Ectodermal cell (in vitro differentiated cells): ENCODE data around the gene PRKACB.
"Not testable (repeated sequence)": the region's sequence is repeated elsewhere in the genome, so short reads cannot be mapped to it uniquely, and the experiment has no call there.

Experiments
- H3K27ac ChIP-seq: 2 replicates; pipeline ENCODE4 v1.7.0; 2013; ENCODE audit warnings: mild to moderate bottlenecking, low read depth, low read length; ENCODE audit not compliant: insufficient read depth, poor library complexity, severe bottlenecking
- H3K27me3 ChIP-seq: 2 replicates; pipeline ENCODE4 v1.7.0; 2013; ENCODE audit warnings: mild to moderate bottlenecking, low read length; ENCODE audit not compliant: insufficient read depth, control insufficient read depth, poor library complexity, severe bottlenecking
- H3K36me3 ChIP-seq: one replicate; pipeline ENCODE4 v1.7.0; 2013; ENCODE audit warnings: low read length; ENCODE audit not compliant: control insufficient read depth, insufficient read depth
- H3K4me1 ChIP-seq: one replicate; pipeline ENCODE4 v1.7.0; 2013; ENCODE audit warnings: low read length; ENCODE audit not compliant: control insufficient read depth, insufficient read depth
- H3K4me3 ChIP-seq: 2 replicates; pipeline ENCODE4 v1.7.0; 2013; ENCODE audit warnings: low read depth, low read length, control low read depth; ENCODE audit not compliant: insufficient read depth
- H3K9me3 ChIP-seq: 2 replicates; pipeline ENCODE4 v1.7.0; 2013; ENCODE audit warnings: mild to moderate bottlenecking, low read length, moderate library complexity; ENCODE audit not compliant: control insufficient read depth
- WGBS, 2 experiments: methylation state at CpG; one replicate each; pipeline ENCODE4 v1.1.7; 2013; ENCODE audit warnings: missing lambda C conversion rate in 2 of 2; 5-methylcytosine and 5-hydroxymethylcytosine counted together

Gene PRKACB

DNA sequence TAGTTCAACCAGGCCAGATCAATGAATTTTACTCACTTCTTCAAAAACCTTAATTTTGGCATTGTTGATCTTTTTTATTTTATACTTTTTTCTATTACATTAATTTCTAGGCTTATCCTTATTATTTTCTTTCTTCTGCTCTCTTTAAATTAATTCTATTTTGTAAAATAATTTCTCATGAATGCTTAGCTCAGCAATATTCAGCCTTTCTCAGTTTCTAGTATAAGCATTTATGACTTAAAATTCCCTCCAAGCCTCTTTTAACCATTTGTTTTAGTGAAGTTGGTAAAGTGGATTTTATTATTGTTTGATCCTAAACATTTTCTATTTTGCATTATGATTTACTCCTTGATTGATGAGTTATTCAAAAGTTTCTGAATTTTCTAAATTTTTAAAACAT is 136.8 kb downstream of the PRKACB start:
- Histone ChIP-seq H3K9me3 (no peaks in the 10 kb centered on the region), H3K27me3 (no peaks in the 10 kb centered on the region), H3K36me3 (no peaks in the 10 kb centered on the region), H3K4me3 (no peak overlapping the region), H3K4me1 (no peaks in the 10 kb centered on the region), H3K27ac (no peak overlapping the region)

DNA sequence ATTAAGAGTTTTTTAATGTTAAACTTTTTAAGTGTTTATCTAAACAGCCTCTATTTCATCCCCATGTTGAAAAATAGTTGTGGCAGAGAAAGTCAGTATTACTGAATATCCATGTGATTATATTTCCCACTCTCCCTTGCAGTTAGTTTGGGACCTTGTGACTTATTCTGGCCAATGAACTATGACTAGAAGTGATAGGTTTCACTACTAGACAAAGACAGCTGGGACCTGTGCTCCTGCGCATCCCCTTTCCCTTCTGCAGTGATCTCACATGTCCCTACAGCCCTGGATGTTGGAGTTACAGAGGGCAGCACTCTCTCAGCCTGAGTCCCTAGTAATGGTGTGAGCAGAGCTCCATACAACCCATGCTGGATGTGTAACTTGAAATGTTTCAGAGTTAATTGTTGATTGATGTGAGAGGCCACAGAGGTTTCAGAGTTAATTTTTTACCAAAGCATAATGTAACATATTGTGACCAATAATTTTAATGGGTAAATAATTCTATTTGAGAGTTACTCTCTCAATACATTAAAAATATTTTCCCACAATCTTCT is 138.8 kb downstream of the PRKACB start:
- Histone ChIP-seq H3K9me3 (no peaks in the 10 kb centered on the region), H3K4me3 (no peak overlapping the region), H3K27me3 (no peaks in the 10 kb centered on the region), H3K27ac (no peak overlapping the region), H3K4me1 (no peaks in the 10 kb centered on the region), H3K36me3 (no peaks in the 10 kb centered on the region)
- 100% methylated on average over 1 of the region's 1 CpG for WGBS, 2 experiments

- no peaks in the 10 kb centered on the region for H3K4me1 ChIP-seq
- no peaks in the 10 kb centered on the region for H3K27me3 ChIP-seq
- no peak overlapping the region for H3K4me3 ChIP-seq
- 85 to 100% methylated on average over 1 of the region's 1 CpG for WGBS, 2 experiments
- H3K27ac ChIP-seq: no peak overlapping the region
- no peaks in the 10 kb centered on the region for H3K36me3 ChIP-seq
- H3K9me3 ChIP-seq: no peaks in the 10 kb centered on the region
Measured at GRCh38 chr1:84283381-84283780, 139.3 kb downstream of the PRKACB start.

GRCh38 chr1:84286071-84286470 is 142.0 kb downstream of the PRKACB start:
- Histone ChIP-seq H3K27me3 (no peaks in the 10 kb centered on the region), H3K4me3 (no peak overlapping the region), H3K27ac (no peak overlapping the region), H3K4me1 (no peaks in the 10 kb centered on the region), H3K36me3 (no peaks in the 10 kb centered on the region), H3K9me3 (peaks cover 2% of the 10 kb centered on the region)
- whole genome bisulfite sequencing, 2 experiments: 100% methylated on average over 1 of the region's 1 CpG; no CpG with 5 or more reads in 1 of the 2 experiments

GRCh38 chr1:84287389-84287788 is 143.3 kb downstream of the PRKACB start:
- WGBS, 2 experiments: 64% methylated on average over 3 of the region's 3 CpGs
- not testable (repeated sequence) for H3K27ac ChIP-seq, H3K36me3 ChIP-seq, H3K9me3 ChIP-seq, H3K4me1 ChIP-seq, H3K4me3 ChIP-seq, H3K27me3 ChIP-seq
